CD4-positive, alpha-beta T cell (primary cell): ENCODE results near the gene KIF23. TPM values are rescaled to one million over a fixed set of nuclear protein-coding genes. Genes with fewer than 3 reads are reported as not detected.

Experiments
- ATAC-seq: fragments of 200-7000 bp; cut with Tn5 transposase; one replicate; pipeline ENCODE4 v1.10.0; 2022; ENCODE audit warnings: mild to moderate bottlenecking; ENCODE audit not compliant: poor library complexity
- CTCF ChIA-PET: fragments of 350-600 bp; sonication (Branson Sonifier 250); formaldehyde crosslinking; loops from one replicate; lab custom pipeline; 2021; ENCODE audit warnings: antibody characterized with exemption, inconsistent platforms; lab: Charles Lee
- POLR2A ChIA-PET: fragments of 350-600 bp; sonication (Branson Sonifier 250); formaldehyde crosslinking; loops from one replicate; lab custom pipeline; 2021; ENCODE audit warnings: antibody characterized with exemption, inconsistent platforms; lab: Charles Lee
- DNase-seq, 14 experiments: peaks; one replicate each; pipeline ENCODE4 v3.0.0-alpha.2; 2013 to 2020; ENCODE audit warnings: mixed read lengths in 2 of 14
- H3K27ac ChIP-seq, 2 donors: one replicate each; pipeline versions ENCODE4 v1.5.1 to v1.7.0; 2013; ENCODE audit warnings: low read length in 2 of 2, low read depth in 1 of 2, mild to moderate bottlenecking in 1 of 2
- H3K27me3 ChIP-seq, 2 experiments: 1 replicate in 1 of 2; 2 replicates in 1 of 2; pipeline versions ENCODE4 v1.6.1 to v1.7.0; 2013; ENCODE audit warnings: low read length in 2 of 2, control low read depth in 1 of 2, mild to moderate bottlenecking in 1 of 2, moderate library complexity in 1 of 2; ENCODE audit not compliant: insufficient read depth in 2 of 2, control insufficient read depth in 1 of 2
- H3K36me3 ChIP-seq: one replicate; pipeline ENCODE4 v1.6.1; 2013; ENCODE audit warnings: low read length, control low read depth; ENCODE audit not compliant: insufficient read depth
- H3K4me1 ChIP-seq: one replicate; pipeline ENCODE4 v1.6.1; 2013; ENCODE audit warnings: low read length, control low read depth; ENCODE audit not compliant: insufficient read depth
- H3K4me3 ChIP-seq: one replicate; pipeline ENCODE4 v1.5.1; 2013; ENCODE audit warnings: mild to moderate bottlenecking, low read length, moderate library complexity
- H3K9me3 ChIP-seq, 2 experiments: 1 replicate in 1 of 2; 2 replicates in 1 of 2; pipeline versions ENCODE4 v1.6.1 to v1.7.0; 2013; ENCODE audit warnings: low read length in 2 of 2, mild to moderate bottlenecking in 2 of 2, control low read depth in 1 of 2, moderate library complexity in 1 of 2; ENCODE audit not compliant: control insufficient read depth in 1 of 2, insufficient read depth in 1 of 2
- H3K27ac Mint-ChIP-seq: one replicate; pipeline ENCODE4 v1.8.0; 2020; ENCODE audit warnings: mixed read lengths
- H3K27me3 Mint-ChIP-seq: one replicate; pipeline ENCODE4 v1.8.0; 2021; ENCODE audit warnings: mixed read lengths
- H3K36me3 Mint-ChIP-seq: one replicate; pipeline ENCODE4 v1.8.0; 2021; ENCODE audit warnings: low read depth, mixed read lengths
- H3K4me1 Mint-ChIP-seq: one replicate; pipeline ENCODE4 v1.8.0; 2021; ENCODE audit warnings: low read depth, mixed read lengths
- H3K4me3 Mint-ChIP-seq: one replicate; pipeline ENCODE4 v1.8.0; 2020; ENCODE audit warnings: mild to moderate bottlenecking, mixed read lengths
- H3K9me3 Mint-ChIP-seq: one replicate; pipeline ENCODE4 v1.8.0; 2020; ENCODE audit warnings: mixed read lengths
- intact Hi-C, 2 experiments: fragments of 100-400 bp; cut with DNase I in 1 of 2; cut with micrococcal nuclease in 1 of 2; formaldehyde crosslinking; loops; one replicate each; pipeline versions ENCODE4 v1.15.1 to v1.9.0; 2023 to 2025; cut with DNase I, micrococcal nuclease
- total RNA-seq, 174 experiments: library from RNA in 2 of 174; stranded (reverse) in 2 of 174; gene quantifications; one replicate each; pipeline ENCODE4 v1.2.3 and lab custom pipeline; 2021 to 2026
- TF ChIP-seq, protein P1 (sequence below): fragments of 200-600 bp; IDR thresholded peaks from one replicate; pipeline ENCODE4 v1.8.0; 2022; ENCODE audit warnings: antibody characterized with exemption, mild to moderate bottlenecking

KIF23 gene
- total RNA-seq, 2 experiments from 2014 or later = 0.71 to 1.1 TPM

DNA sequence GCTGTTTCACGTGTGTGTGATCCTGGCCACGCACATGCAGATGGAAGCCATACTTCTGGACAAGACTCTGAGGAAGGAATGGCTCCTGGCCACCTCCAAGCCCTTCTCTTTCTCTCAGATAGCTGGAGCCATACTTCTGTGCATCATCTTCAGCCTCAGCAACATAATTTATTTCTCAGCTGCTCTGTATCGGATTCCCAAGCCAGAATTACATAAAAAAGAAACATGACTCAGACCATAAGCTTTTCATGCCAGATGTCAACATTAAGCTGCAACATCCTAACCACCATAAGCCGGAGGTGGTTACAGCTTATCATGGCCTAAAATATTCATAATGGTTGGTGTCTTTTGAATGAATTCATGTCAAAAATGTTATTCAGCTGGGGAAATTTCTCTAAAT, 10.6 kb upstream of the KIF23 start:
- Mint-ChIP-seq H3K9me3 (no peaks in the 10 kb centered on the region), H3K4me1 (no peaks in the 10 kb centered on the region), H3K36me3 (no peaks in the 10 kb centered on the region), H3K27me3 (peaks cover 9% of the 10 kb centered on the region), H3K4me3 (no peak overlapping the region), H3K27ac (no peak overlapping the region)
- Histone ChIP-seq H3K27me3 (no peaks in the 10 kb centered on the region), H3K4me1 (no peaks in the 10 kb centered on the region), H3K9me3 (no peaks in the 10 kb centered on the region), H3K27ac (no peak overlapping the region), H3K36me3 (no peaks in the 10 kb centered on the region), H3K4me3 (no peak overlapping the region)
- TF ChIP-seq, protein P1, sequence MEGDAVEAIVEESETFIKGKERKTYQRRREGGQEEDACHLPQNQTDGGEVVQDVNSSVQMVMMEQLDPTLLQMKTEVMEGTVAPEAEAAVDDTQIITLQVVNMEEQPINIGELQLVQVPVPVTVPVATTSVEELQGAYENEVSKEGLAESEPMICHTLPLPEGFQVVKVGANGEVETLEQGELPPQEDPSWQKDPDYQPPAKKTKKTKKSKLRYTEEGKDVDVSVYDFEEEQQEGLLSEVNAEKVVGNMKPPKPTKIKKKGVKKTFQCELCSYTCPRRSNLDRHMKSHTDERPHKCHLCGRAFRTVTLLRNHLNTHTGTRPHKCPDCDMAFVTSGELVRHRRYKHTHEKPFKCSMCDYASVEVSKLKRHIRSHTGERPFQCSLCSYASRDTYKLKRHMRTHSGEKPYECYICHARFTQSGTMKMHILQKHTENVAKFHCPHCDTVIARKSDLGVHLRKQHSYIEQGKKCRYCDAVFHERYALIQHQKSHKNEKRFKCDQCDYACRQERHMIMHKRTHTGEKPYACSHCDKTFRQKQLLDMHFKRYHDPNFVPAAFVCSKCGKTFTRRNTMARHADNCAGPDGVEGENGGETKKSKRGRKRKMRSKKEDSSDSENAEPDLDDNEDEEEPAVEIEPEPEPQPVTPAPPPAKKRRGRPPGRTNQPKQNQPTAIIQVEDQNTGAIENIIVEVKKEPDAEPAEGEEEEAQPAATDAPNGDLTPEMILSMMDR = no peak
- POLR2A ChIA-PET = no interaction called here
- no peak for DNase-seq
- CTCF ChIA-PET = interaction anchor here (1.3 to 2.2 kb wide), 2 partner anchors 9 to 59 kb away, joined by 3 to 7 read pairs; no protein-coding TSS in a partner anchor
- intact Hi-C loops = no loop called here
- no peak for ATAC-seq

DNA sequence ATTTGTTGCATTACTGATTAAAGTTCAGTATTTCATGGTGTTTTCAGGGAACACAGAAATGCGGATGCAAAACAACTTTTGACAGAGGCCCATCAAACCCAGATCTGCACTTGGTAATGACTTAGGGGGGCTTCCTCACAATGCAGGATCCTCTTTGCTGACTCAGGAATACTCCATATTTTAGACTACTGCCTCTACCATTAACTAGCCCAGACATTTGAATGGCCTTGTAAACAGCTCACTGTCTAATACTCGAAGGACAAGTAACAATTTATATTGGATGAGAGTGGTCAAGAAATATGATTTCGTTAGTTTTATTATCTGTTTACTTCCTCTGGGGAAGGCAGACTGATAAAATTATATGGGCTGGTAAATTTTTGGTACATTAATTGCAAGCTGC, 9.0 kb upstream of the KIF23 start:
- Mint-ChIP-seq H3K4me3 (no peak overlapping the region), H3K4me1 (no peaks in the 10 kb centered on the region), H3K9me3 (no peaks in the 10 kb centered on the region), H3K27me3 (peaks cover 9% of the 10 kb centered on the region), H3K36me3 (no peaks in the 10 kb centered on the region), H3K27ac (no peak overlapping the region)
- CTCF ChIA-PET = no interaction called here
- Histone ChIP-seq H3K4me1 (no peaks in the 10 kb centered on the region), H3K27me3 (no peaks in the 10 kb centered on the region), H3K27ac (no peak overlapping the region), H3K9me3 (no peaks in the 10 kb centered on the region), H3K36me3 (no peaks in the 10 kb centered on the region), H3K4me3 (no peak overlapping the region)
- intact Hi-C loops = no loop called here
- TF ChIP-seq, protein P1 = no peak
- DNase-seq (no peak), ATAC-seq (no peak)
- POLR2A ChIA-PET = no interaction called here

DNA sequence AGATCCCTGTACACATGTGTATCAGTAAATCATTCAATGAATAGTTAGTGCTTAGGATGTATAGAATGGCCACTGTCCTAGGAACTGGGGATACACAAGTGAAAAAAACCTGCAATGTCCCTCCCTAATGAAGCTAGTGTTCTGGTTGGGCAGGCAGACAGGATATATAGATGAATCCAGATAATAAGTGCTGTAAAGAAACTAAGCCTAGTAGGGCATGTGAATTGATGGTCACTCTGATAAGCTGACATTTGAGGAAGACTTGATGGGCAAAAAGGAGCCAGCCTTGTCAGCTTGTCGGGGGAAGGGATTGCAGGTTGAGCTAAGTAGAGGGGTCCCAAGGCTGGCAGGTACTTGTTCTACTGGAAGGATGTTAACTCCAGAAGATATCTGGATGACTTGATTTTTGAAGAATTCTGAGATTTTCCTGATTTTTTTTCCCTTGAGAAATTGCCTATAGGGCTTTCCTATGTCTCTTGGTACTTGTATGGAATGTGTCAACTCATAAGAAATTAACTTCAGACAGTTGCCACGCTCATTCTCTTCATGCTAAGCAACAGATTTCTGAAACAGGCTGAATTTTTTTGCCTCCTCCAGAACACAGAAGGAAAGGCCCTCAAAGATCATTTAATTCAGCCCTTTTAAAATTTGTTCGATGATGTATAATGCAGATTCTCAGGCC, 6.3 kb upstream of the KIF23 start:
- no peaks in the 10 kb centered on the region for H3K4me1 ChIP-seq
- CTCF ChIA-PET = interaction anchor here (0.5 kb wide), 1 partner anchor 148 kb away, joined by 3 read pairs; no protein-coding TSS in a partner anchor

More for the DNA sequence above, 6.3 kb upstream of the KIF23 start:
- Mint-ChIP-seq H3K9me3 (no peaks in the 10 kb centered on the region), H3K36me3 (no peaks in the 10 kb centered on the region), H3K4me1 (no peaks in the 10 kb centered on the region), H3K27ac (no peak overlapping the region), H3K4me3 (no peak overlapping the region), H3K27me3 (peaks cover 9% of the 10 kb centered on the region)
- ATAC-seq (no peak), DNase-seq (no peak)
- Histone ChIP-seq H3K9me3 (no peaks in the 10 kb centered on the region), H3K36me3 (no peaks in the 10 kb centered on the region), H3K4me3 (no peak overlapping the region), H3K27me3 (no peaks in the 10 kb centered on the region), H3K27ac (no peak overlapping the region)
- intact Hi-C loops = no loop called here
- POLR2A ChIA-PET = interaction anchor here (0.7 to 1.1 kb wide), 2 partner anchors 13 to 45 kb away, joined by 3 read pairs; partner anchors contain the start of gene RPLP1
- TF ChIP-seq, protein P1 = no peak
